Ascending aorta (tissue), 2 donors: ENCODE results near the gene RNU1-4. TPM values are rescaled to one million over a fixed set of nuclear protein-coding genes. Genes with fewer than 3 reads are reported as not detected.
"Not testable (repeated sequence)": the region's sequence is repeated elsewhere in the genome, so short reads cannot be mapped to it uniquely, and the experiment has no call there.

Experiments used
- DNase-seq, 2 donors: peaks; one replicate each; pipeline ENCODE4 v3.0.0-alpha.2; 2019; ENCODE audit warnings: low spot score in 2 of 2
- H3K27ac ChIP-seq, 2 donors: fragments of 200-600 bp; sonication (generic); one replicate each; pipeline ENCODE4 v1.5.1; 2016 to 2017; ENCODE audit warnings: mild to moderate bottlenecking in 1 of 2
- H3K27me3 ChIP-seq: fragments of 200-600 bp; sonication (generic); one replicate; pipeline ENCODE4 v1.5.1; 2017
- H3K36me3 ChIP-seq, 2 donors: fragments of 200-600 bp; sonication (generic); one replicate each; pipeline ENCODE4 v1.5.1; 2016
- H3K4me1 ChIP-seq, 2 donors: fragments of 200-600 bp; sonication (generic); one replicate each; pipeline ENCODE4 v1.5.1; 2016 to 2017; ENCODE audit warnings: mild to moderate bottlenecking in 1 of 2
- H3K4me3 ChIP-seq, 2 donors: fragments of 200-600 bp; sonication (generic); one replicate each; pipeline ENCODE4 v1.5.1; 2016 to 2017; ENCODE audit warnings: mild to moderate bottlenecking in 1 of 2
- H3K9me3 ChIP-seq, 2 donors: fragments of 200-600 bp; sonication (generic); one replicate each; pipeline ENCODE4 v1.5.1; 2016
- intact Hi-C: fragments of 100-400 bp; cut with DNase I; formaldehyde crosslinking; loops from one replicate; pipeline ENCODE4 v1.15.1; 2023
- total RNA-seq: library from RNA; depleted of rRNA; stranded (reverse); fragments of >200 nt; gene quantifications from one replicate; pipeline ENCODE4 v1.1.0, GENCODE V29; 2016
- TF ChIP-seq, protein P1 (sequence below), 3 experiments: fragments of 200-600 bp in 2 of 3; fragments of 450-650 bp in 1 of 3; sonication (generic) in 2 of 3; IDR thresholded peaks; one replicate each; pipeline ENCODE4 v1.5.1; 2016 to 2019; ENCODE audit warnings: antibody characterized with exemption in 3 of 3, mild to moderate bottlenecking in 1 of 3, moderate library complexity in 1 of 3

The RNU1-4 gene
- total RNA-seq, 1 donor from 2014 or later: under 0.01 TPM

- no peak overlapping the region for H3K4me3 ChIP-seq
- peaks cover 0 to 1% of the 10 kb centered on the region in 2 donors for H3K4me1 ChIP-seq
- intact Hi-C loops: no loop called here
- no peaks in the 10 kb centered on the region for H3K9me3 ChIP-seq
- TF ChIP-seq, protein P1, sequence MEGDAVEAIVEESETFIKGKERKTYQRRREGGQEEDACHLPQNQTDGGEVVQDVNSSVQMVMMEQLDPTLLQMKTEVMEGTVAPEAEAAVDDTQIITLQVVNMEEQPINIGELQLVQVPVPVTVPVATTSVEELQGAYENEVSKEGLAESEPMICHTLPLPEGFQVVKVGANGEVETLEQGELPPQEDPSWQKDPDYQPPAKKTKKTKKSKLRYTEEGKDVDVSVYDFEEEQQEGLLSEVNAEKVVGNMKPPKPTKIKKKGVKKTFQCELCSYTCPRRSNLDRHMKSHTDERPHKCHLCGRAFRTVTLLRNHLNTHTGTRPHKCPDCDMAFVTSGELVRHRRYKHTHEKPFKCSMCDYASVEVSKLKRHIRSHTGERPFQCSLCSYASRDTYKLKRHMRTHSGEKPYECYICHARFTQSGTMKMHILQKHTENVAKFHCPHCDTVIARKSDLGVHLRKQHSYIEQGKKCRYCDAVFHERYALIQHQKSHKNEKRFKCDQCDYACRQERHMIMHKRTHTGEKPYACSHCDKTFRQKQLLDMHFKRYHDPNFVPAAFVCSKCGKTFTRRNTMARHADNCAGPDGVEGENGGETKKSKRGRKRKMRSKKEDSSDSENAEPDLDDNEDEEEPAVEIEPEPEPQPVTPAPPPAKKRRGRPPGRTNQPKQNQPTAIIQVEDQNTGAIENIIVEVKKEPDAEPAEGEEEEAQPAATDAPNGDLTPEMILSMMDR (IDR thresholded peaks at IDR 0.05): no peak
- no peak overlapping the region for H3K27ac ChIP-seq
- H3K36me3 ChIP-seq: no peaks in the 10 kb centered on the region
- no peaks in the 10 kb centered on the region for H3K27me3 ChIP-seq
- peak in 1 of 2 donors; percentile 62 for DNase-seq
Observed at GRCh38 chr1:16720351-16721223, 19.7 kb upstream of the RNU1-4 start.

- DNase-seq: peak in 1 of 2 donors; percentile 58
- H3K27me3 ChIP-seq: no peaks in the 10 kb centered on the region
- H3K4me1 ChIP-seq: peaks cover 0 to 7% of the 10 kb centered on the region in 2 donors
- H3K4me3 ChIP-seq: no peak overlapping the region
- H3K27ac ChIP-seq: no peak overlapping the region
- TF ChIP-seq, protein P1 (IDR thresholded peaks at IDR 0.05): no peak
- H3K36me3 ChIP-seq: no peaks in the 10 kb centered on the region
- no peaks in the 10 kb centered on the region for H3K9me3 ChIP-seq
- intact Hi-C loops: no loop called here
Observed at GRCh38 chr1:16721871-16722641, 18.3 kb upstream of the RNU1-4 start.

- H3K36me3 ChIP-seq: no peaks in the 10 kb centered on the region
- no peak overlapping the region for H3K4me3 ChIP-seq
- DNase-seq: peak in 1 of 2 donors; percentile 68
- H3K4me1 ChIP-seq: peaks cover 4 to 13% of the 10 kb centered on the region in 2 donors
- no peaks in the 10 kb centered on the region for H3K27me3 ChIP-seq
- H3K9me3 ChIP-seq: no peaks in the 10 kb centered on the region
- TF ChIP-seq, protein P1 (IDR thresholded peaks at IDR 0.05): no peak
- intact Hi-C loops: no loop called here
- peak overlapping the region; percentile 1 to 38 for H3K27ac ChIP-seq
Observed at GRCh38 chr1:16724718-16725438, 15.4 kb upstream of the RNU1-4 start.

DNA sequence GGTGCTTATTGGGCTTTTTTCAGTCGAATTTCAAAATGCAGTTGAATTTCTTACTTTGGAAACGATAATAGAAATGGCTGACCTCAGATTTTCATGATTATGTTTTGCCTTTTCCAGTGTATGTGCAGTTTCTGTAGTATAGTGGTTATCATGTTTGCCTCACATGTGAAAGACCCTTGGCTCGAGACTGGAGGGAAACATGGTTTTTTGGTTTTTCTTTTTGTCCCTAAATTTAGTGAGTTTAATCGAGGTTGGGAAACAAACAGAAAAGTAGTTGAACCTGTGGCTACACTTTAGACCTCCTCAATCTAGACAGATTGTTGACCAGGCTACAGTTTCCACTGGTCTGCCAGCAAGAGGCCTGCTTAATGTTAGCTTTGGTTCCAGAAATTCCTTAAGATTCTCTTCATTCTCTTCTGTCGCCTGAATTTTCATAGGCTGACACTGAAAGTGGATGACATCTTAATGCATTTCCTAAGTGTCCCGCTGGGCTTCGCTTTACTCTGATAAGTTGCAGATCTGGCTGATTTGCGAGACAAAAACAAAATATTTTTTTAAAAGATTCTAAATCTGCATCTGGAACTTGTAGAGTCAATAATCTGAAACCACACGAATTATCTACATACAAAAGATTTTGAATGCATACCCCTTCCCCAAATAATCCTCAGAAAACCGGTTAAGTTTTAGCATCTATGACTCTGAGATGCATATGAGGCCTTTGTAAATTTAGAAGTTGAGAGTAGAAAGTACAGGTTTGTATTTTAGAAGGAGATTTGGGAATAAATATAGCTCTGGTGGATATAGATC lies 14.7 kb upstream of the RNU1-4 start:
- H3K36me3 ChIP-seq, H3K27me3 ChIP-seq, H3K9me3 ChIP-seq, H3K4me3 ChIP-seq, intact Hi-C loops: not testable (repeated sequence)
- peaks cover 4 to 13% of the 10 kb centered on the region in 2 donors for H3K4me1 ChIP-seq
- DNase-seq: peak in 1 of 2 donors; percentile 57
- peak overlapping the region; percentile 1 to 38 for H3K27ac ChIP-seq

DNA sequence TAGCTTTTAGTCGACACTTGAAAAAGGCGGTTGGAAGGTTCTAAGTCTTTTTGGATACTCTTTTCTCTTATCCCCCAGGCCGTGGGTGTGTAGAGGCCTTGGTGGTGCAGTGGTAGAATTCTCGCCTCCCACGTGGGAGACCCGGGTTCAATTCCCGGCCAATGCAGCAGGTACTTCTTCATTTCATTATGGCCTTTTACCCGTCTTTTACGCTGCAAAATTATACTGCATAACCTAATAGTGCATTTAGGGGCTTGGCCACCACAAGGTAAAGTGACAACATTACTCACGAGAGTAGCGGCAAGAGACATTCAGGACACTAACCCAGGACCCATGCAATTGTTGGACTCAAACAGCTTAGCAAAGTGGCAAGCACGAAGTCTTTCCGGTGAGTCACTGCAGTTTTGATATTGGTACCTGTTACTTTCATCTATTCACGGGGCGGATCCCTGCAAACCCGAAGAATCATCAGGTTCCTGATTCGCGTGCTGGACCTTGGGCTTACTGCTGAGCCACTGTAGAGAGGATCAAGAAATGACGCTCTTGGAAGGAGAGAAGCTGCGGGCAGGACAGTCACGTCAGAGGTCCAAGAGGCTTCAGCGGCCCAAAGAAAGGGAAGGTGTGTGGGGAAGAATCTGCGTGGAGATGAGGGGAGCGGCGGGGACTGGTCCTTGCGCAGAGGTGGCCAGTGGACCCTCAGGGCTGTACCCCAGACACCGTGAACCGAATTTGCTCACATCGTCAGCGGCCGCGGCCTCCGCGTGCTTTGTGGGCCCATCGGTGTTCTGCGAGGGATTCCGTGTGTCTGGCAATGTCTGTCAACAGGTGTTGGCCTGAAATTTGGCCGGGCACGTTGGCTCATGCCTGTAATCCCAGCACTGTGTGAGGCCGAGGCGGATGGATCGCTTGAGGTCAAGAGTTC lies 12.9 kb upstream of the RNU1-4 start:
- peak in 1 of 2 donors; percentile 74 for DNase-seq
- H3K27me3 ChIP-seq: no peaks in the 10 kb centered on the region
- no peaks in the 10 kb centered on the region for H3K9me3 ChIP-seq
- TF ChIP-seq, protein P1 (IDR thresholded peaks at IDR 0.05): no peak
- intact Hi-C loops: no loop called here
- peaks cover 4 to 13% of the 10 kb centered on the region in 2 donors for H3K4me1 ChIP-seq
- peak overlapping the region; percentile 18 to 24 for H3K27ac ChIP-seq
- no peak overlapping the region for H3K4me3 ChIP-seq
- H3K36me3 ChIP-seq: no peaks in the 10 kb centered on the region

- Histone ChIP-seq H3K4me1 (peaks cover 4 to 13% of the 10 kb centered on the region in 2 donors), H3K27ac (peak overlapping the region in 1 of 2 donors; percentile 18)
- intact Hi-C loops, H3K9me3 ChIP-seq, H3K36me3 ChIP-seq, H3K27me3 ChIP-seq, DNase-seq, H3K4me3 ChIP-seq: not testable (repeated sequence)
Observed at GRCh38 chr1:16728243-16728949, 11.9 kb upstream of the RNU1-4 start.

DNA sequence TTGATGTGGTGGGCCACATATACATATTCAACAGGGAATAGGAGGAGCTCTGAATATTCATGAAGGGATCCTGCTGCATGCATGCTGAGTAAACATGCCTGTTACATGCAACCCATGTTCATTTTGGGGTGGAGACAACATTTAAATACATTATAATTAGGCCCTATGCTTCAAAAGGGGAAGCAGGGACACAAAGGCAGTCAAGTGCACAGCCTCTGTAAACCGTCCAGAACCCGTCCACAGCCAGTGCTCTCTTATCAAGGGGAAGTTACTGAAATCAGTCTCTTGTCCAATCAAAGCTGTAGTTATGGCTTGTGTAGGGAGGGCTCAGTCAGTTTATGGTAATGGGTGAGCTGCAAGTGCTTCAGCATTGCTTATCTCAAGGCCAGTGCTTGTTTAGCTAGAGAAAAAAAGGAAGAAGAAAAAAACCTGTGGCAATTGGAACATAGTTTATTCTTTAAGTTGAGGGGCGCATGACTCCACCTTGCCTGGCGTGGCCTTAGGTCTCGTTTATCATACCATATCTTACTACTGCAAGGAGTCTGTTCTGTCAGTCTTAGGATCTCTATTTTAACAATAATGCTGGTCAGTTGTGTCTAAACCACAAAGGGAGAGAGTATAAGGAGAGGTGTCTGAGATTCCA lies 7.9 kb upstream of the RNU1-4 start:
- H3K9me3 ChIP-seq, intact Hi-C loops, DNase-seq: not testable (repeated sequence)

More for the DNA sequence above, 7.9 kb upstream of the RNU1-4 start:
- H3K4me1 ChIP-seq, H3K36me3 ChIP-seq, H3K4me3 ChIP-seq, H3K27me3 ChIP-seq, H3K27ac ChIP-seq: not testable (repeated sequence)
